ACC112 (cell line): ENCODE results near the gene ASIC1.

Experiments used
- H2AFZ ChIP-seq: fragments of 200-600 bp; sonication (generic); one replicate; pipeline ENCODE4 v1.6.0; 2017; ENCODE audit warnings: antibody characterized with exemption, low read length; ENCODE audit not compliant: unreplicated experiment
- H3K27ac ChIP-seq: fragments of 200-600 bp; sonication (generic); 2 replicates; pipeline ENCODE4 v1.5.1; 2014; ENCODE audit warnings: low read depth, mild to moderate bottlenecking, antibody characterized with exemption, low read length, moderate library complexity
- H3K27me3 ChIP-seq: fragments of 200-600 bp; sonication (generic); 2 replicates; pipeline ENCODE4 v1.6.1; 2014; ENCODE audit warnings: mild to moderate bottlenecking, antibody characterized with exemption, low read length, moderate library complexity, mixed read lengths; ENCODE audit not compliant: insufficient read depth
- H3K36me3 ChIP-seq: fragments of 200-600 bp; sonication (generic); 2 replicates; pipeline ENCODE4 v1.6.1; 2016; ENCODE audit warnings: mild to moderate bottlenecking, antibody characterized with exemption, low read length, moderate library complexity, mixed read lengths; ENCODE audit not compliant: insufficient read depth
- H3K4me1 ChIP-seq: fragments of 200-600 bp; sonication (generic); one replicate; pipeline ENCODE4 v1.6.1; 2016; ENCODE audit warnings: low read length, mixed read lengths; ENCODE audit not compliant: insufficient read depth, unreplicated experiment, control insufficient read depth
- H3K4me3 ChIP-seq: fragments of 200-600 bp; sonication (generic); 2 replicates; pipeline ENCODE4 v1.5.1; 2014; ENCODE audit warnings: mild to moderate bottlenecking, low read depth, low read length
- H3K79me2 ChIP-seq: fragments of 200-600 bp; sonication (generic); one replicate; pipeline ENCODE4 v1.6.0; 2016; ENCODE audit warnings: low read length; ENCODE audit not compliant: control insufficient read depth, unreplicated experiment, insufficient read depth

The ASIC1 gene

GRCh38 chr12:50123203-50123602, 65.8 kb downstream of the ASIC1 start:
- Histone ChIP-seq H3K4me1 (no peaks in the 10 kb centered on the region), H3K27me3 (no peaks in the 10 kb centered on the region), H2AFZ (no peak overlapping the region), H3K27ac (no peak overlapping the region), H3K4me3 (no peak overlapping the region), H3K79me2 (no peaks in the 10 kb centered on the region), H3K36me3 (peaks cover 19% of the 10 kb centered on the region; the same call in 1 of the 2 replicates)

DNA sequence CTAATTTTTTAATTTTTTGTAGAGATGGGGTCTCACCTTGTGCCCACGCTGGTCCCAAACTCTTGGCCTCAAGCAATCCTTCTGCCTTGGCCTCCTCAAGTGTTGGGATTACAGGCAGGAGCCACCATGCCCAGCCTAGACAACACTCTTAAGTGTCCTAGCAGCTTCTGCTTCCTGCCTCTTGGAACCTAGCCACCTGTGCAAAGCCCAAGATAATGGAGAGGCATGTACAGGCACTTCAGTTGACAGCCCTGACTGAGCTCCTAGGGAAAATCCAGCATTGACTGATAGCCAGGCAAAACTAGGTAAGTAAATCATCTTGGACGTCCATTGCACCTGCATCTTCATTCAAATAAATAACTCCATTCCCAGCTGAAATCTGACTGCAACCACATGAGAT, 70.2 kb downstream of the ASIC1 start:
- H3K27ac ChIP-seq, result no peak overlapping the region
- no peaks in the 10 kb centered on the region for H3K4me1 ChIP-seq
- H3K36me3 ChIP-seq, result peaks cover 19% of the 10 kb centered on the region; the same call in 1 of the 2 replicates
- H3K79me2 ChIP-seq, result no peaks in the 10 kb centered on the region
- no peak overlapping the region for H3K4me3 ChIP-seq
- no peak overlapping the region for H2AFZ ChIP-seq
- H3K27me3 ChIP-seq, result no peaks in the 10 kb centered on the region

- Histone ChIP-seq H3K4me1 (no peaks in the 10 kb centered on the region), H3K27ac (no peak overlapping the region), H2AFZ (no peak overlapping the region), H3K4me3 (no peak overlapping the region), H3K79me2 (no peaks in the 10 kb centered on the region), H3K36me3 (peaks cover 19% of the 10 kb centered on the region; the same call in 1 of the 2 replicates), H3K27me3 (no peaks in the 10 kb centered on the region)
These were observed 71.9 kb downstream of the ASIC1 start for GRCh38 chr12:50129290-50129689.

- Histone ChIP-seq H3K36me3 (peaks cover 22% of the 10 kb centered on the region; the same call in 1 of the 2 replicates), H3K79me2 (no peaks in the 10 kb centered on the region), H3K27me3 (no peaks in the 10 kb centered on the region), H3K4me1 (peaks cover 4% of the 10 kb centered on the region), H3K4me3 (no peak overlapping the region), H3K27ac (no peak overlapping the region), H2AFZ (no peak overlapping the region)
These were observed 75.2 kb downstream of the ASIC1 start for GRCh38 chr12:50132505-50133135.
